HUES6 (cell line): ENCODE results near the gene GPR45.

Experiments used
- H3K27ac ChIP-seq: 2 replicates; pipeline ENCODE4 v1.7.0; 2013; ENCODE audit warnings: low read depth, mild to moderate bottlenecking, low read length, inconsistent platforms
- H3K27me3 ChIP-seq: 2 replicates; pipeline ENCODE4 v1.6.1; 2013; ENCODE audit warnings: low read length; ENCODE audit not compliant: control insufficient read depth, insufficient read depth
- H3K36me3 ChIP-seq: 2 replicates; pipeline ENCODE4 v1.6.1; 2013; ENCODE audit warnings: low read length; ENCODE audit not compliant: control insufficient read depth, insufficient read depth
- H3K4me1 ChIP-seq: 2 replicates; pipeline ENCODE4 v1.6.1; 2013; ENCODE audit warnings: low read length; ENCODE audit not compliant: control insufficient read depth, insufficient read depth
- H3K4me3 ChIP-seq: 2 replicates; pipeline ENCODE4 v1.5.1; 2013; ENCODE audit warnings: low read depth, low read length
- H3K9ac ChIP-seq: one replicate; pipeline ENCODE4 v1.6.1; 2013; ENCODE audit warnings: mild to moderate bottlenecking, low read length
- H3K9me3 ChIP-seq: 2 replicates; pipeline ENCODE4 v1.6.1; 2013; ENCODE audit warnings: low read depth, low read length; ENCODE audit not compliant: control insufficient read depth, insufficient read depth

The GPR45 gene

DNA sequence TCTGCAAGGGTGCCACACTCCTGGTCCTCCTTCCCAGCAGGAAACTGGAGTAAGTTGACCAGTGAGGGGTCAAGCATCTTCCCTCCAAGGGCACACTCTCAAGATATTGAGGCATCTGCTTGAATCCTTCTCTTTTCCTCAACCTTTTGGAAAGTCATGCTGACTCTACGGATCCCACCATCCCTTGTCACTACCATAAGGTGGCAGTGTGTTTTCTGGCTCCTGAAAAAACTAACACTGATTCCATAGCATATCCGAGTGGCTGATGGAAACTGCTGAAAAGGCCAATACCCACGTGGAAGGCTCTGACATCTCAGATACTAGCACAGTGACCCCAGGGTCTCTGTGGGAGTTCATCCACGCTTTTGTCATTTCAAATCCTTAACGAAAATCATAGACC is 37.1 kb downstream of the GPR45 start:
- H3K9ac ChIP-seq = no peak overlapping the region
- no peaks in the 10 kb centered on the region for H3K27me3 ChIP-seq
- no peak overlapping the region for H3K4me3 ChIP-seq
- H3K4me1 ChIP-seq = no peaks in the 10 kb centered on the region
- H3K9me3 ChIP-seq = no peaks in the 10 kb centered on the region
- H3K36me3 ChIP-seq = peaks cover 62% of the 10 kb centered on the region
- no peak overlapping the region for H3K27ac ChIP-seq

DNA sequence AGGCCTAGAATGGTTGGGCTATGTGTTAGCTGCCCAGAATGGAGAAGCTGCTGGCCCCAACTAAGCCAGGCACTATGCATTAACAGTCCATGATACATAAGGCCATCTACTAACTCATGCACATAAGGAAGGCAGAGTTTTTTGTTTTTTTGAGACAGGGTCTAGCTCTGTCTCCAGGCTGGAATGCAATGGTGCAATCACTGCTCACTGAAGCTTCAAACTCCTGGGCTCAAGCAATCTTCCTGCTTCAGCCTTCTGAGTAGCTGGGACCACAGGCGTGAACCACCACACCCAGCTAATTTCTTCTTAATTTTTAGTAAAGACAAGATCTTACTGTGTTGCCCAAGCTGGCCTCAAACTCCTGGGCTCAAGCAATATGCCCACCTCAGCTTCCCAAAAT is 37.6 kb downstream of the GPR45 start:
- Histone ChIP-seq H3K27me3 (no peaks in the 10 kb centered on the region), H3K4me1 (no peaks in the 10 kb centered on the region), H3K4me3 (no peak overlapping the region), H3K9me3 (no peaks in the 10 kb centered on the region), H3K9ac (no peak overlapping the region), H3K27ac (no peak overlapping the region), H3K36me3 (peaks cover 59% of the 10 kb centered on the region)

DNA sequence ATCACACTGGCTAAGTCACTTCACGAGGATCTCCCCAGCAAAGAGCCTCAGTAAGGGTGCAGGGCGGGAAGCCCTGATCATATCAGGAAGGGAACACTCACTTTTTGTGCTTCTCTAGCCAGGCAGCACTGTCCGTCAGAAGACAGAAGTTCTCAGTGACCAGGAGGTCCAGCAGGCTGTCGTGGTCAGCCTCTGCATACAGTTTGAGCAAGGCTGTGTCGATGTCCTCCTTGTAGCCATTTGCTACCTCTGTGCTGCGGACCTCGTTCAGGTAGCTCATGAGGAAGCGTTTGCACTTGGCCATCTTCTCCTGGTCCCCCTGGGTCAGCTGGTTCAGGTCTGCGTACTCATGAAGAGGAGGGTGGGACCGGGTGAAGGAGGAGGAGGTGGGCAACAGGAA is 38.7 kb downstream of the GPR45 start:
- Histone ChIP-seq H3K4me1 (no peaks in the 10 kb centered on the region), H3K36me3 (peaks cover 58% of the 10 kb centered on the region), H3K27me3 (no peaks in the 10 kb centered on the region), H3K4me3 (no peak overlapping the region), H3K27ac (no peak overlapping the region), H3K9ac (no peak overlapping the region), H3K9me3 (no peaks in the 10 kb centered on the region)

DNA sequence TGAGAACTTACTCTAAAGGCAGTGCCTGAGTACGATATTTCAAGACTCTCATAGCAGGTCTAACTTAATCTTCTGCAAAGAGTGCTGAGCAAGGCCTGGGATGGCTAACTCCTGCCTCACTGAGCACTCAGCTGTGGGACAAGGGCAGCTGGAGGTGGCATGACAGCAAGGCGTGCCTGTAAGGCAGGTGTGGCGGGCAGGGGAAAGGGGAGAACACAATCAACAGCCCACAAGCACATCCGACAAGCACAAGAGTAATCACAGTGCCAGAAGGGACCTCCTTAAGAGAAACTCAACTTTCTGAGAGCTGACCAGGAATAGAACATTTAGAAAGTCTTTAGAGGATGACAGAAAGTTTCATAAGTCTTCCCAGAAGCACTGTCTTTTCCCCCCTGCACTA is 42.0 kb downstream of the GPR45 start:
- Histone ChIP-seq H3K4me3 (no peak overlapping the region), H3K27ac (no peak overlapping the region), H3K27me3 (no peaks in the 10 kb centered on the region), H3K4me1 (no peaks in the 10 kb centered on the region), H3K36me3 (peaks cover 43% of the 10 kb centered on the region), H3K9me3 (no peaks in the 10 kb centered on the region), H3K9ac (no peak overlapping the region)

DNA sequence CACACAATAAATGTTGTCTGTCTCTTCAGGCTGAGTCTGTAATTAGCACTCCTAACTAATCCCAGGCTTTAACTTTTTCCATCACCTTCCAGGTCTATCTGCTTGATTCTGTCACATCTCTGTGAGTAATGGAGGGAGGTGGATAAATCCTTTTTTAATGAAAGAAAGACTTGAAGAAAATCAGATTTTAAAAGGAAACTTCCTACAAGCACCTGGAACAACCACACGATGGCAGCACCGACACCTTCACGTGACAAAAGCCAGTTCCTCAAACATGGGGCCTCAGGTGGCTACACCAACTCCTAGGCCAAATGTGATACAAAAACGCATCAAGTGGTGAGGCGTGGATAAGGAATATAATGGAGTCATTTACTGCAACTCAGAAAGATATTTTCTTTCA is 46.1 kb downstream of the GPR45 start:
- Histone ChIP-seq H3K4me3 (no peak overlapping the region), H3K27ac (no peak overlapping the region), H3K4me1 (no peaks in the 10 kb centered on the region), H3K27me3 (no peaks in the 10 kb centered on the region), H3K36me3 (peaks cover 26% of the 10 kb centered on the region), H3K9me3 (no peaks in the 10 kb centered on the region), H3K9ac (no peak overlapping the region)

DNA sequence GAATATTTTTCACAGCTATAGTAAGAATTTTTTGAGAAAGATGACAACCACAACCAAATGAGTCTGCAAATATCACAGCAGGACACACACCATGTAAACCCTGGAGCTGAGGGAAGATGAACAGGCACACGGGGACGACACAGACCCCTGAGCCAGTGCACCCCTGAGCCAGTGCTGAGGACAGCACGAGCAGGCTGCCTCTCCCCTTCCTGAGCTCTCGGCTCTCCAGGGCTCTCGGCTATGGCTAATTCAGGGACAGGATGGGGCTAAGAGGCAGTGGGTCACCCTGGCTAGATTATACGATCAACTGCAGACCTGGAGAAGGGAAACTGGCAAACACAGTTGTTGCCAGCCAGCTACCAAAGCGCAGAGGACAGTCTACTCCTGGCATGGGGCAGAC is 46.6 kb downstream of the GPR45 start:
- no peak overlapping the region for H3K27ac ChIP-seq
- H3K9me3 ChIP-seq = no peaks in the 10 kb centered on the region
- H3K36me3 ChIP-seq = peaks cover 26% of the 10 kb centered on the region
- H3K27me3 ChIP-seq = no peaks in the 10 kb centered on the region
- H3K9ac ChIP-seq = no peak overlapping the region
- H3K4me3 ChIP-seq = no peak overlapping the region
- H3K4me1 ChIP-seq = no peaks in the 10 kb centered on the region

DNA sequence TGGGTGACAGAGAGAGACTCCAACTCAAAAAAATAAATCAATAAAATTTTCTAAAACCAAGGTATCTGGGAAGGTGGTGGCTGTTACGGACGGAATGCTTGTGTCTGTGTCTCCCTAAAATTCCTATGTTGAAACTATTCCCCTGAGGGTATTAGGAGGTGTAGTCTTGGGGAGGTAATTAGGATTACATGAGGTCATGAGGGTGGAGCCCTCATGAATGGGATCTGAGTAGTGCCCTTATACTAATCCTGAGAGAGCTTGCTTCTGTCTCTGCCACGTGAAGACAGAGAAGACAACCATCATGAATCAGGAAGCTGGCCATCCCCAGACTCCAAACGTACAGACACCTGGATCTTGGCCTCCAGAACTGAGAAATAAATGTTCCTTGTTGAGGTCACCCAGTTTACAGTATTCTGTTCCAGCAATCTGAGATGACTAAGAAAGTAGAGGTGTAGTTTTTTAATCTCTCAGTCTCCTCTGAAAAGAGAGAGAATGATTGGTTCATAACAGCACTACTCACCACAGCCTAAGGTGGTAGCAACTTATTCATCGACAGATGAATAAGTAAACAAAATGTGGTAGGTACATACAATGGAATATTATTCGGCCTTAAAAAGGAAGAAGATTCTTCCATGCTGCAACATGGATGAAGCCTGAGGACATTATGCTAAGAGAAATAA is 49.6 kb downstream of the GPR45 start:
- H3K36me3 ChIP-seq = peaks cover 22% of the 10 kb centered on the region
- no peak overlapping the region for H3K9ac ChIP-seq
- H3K9me3 ChIP-seq = no peaks in the 10 kb centered on the region
- H3K27me3 ChIP-seq = no peaks in the 10 kb centered on the region
- H3K27ac ChIP-seq = no peak overlapping the region
- peaks cover 3% of the 10 kb centered on the region; the same call in 1 of the 2 replicates for H3K4me1 ChIP-seq
- no peak overlapping the region for H3K4me3 ChIP-seq

DNA sequence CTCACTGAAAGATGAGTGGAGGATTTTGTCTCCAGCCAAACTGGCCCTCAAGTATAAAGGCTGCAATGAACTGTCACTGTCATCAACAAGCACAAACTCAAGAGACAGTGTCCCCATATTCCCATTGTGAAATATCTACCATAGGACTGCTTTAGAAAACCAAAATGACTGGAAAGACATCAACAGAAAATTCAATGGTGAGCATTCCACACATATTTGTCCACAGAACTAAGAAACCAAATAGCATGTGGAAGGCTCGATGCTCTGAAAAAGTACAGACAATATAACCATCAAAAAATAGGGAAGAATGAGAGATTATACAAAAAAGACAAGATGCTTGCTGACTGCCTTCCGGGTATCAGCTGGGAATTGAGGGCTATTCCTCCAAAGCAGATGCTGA is 50.4 kb downstream of the GPR45 start:
- H3K4me1 ChIP-seq = peaks cover 3% of the 10 kb centered on the region; the same call in 1 of the 2 replicates
- H3K9me3 ChIP-seq = no peaks in the 10 kb centered on the region
- no peak overlapping the region for H3K27ac ChIP-seq
- no peaks in the 10 kb centered on the region for H3K27me3 ChIP-seq
- H3K4me3 ChIP-seq = no peak overlapping the region
- H3K36me3 ChIP-seq = peaks cover 26% of the 10 kb centered on the region
- H3K9ac ChIP-seq = no peak overlapping the region
